ENCODE data around the gene ZNF565. TPM values are rescaled to one million over a fixed set of nuclear protein-coding genes. Genes with fewer than 3 reads are reported as not detected.

Gene ZNF565
- total RNA-seq, 1 experiment from 2014 or later: 4.9 TPM

Other genes starting within 250 kb of the ZNF565 start
- gene SDHAF1, start 219.5 kb downstream of the ZNF565 start, total RNA-seq (2021; ENCODE audit: unreplicated experiment): 19.0 TPM
- 1.1 TPM for gene SYNE4, start 205.9 kb downstream of the ZNF565 start, total RNA-seq (2021; ENCODE audit: unreplicated experiment)
- gene ALKBH6, start 200.5 kb downstream of the ZNF565 start, total RNA-seq (2021; ENCODE audit: unreplicated experiment): 44.8 TPM
- gene CLIP3, start 181.8 kb downstream of the ZNF565 start, total RNA-seq (2021; ENCODE audit: unreplicated experiment): 4.7 TPM
- gene THAP8, start 160.4 kb downstream of the ZNF565 start, total RNA-seq (2021; ENCODE audit: unreplicated experiment): 9.6 TPM
- gene WDR62, start 159.8 kb downstream of the ZNF565 start, total RNA-seq (2021; ENCODE audit: unreplicated experiment): 51.4 TPM
- 0.44 TPM for gene OVOL3, start 103.5 kb downstream of the ZNF565 start, total RNA-seq (2021; ENCODE audit: unreplicated experiment)
- 174 TPM for gene POLR2I, start 99.8 kb downstream of the ZNF565 start, total RNA-seq (2021; ENCODE audit: unreplicated experiment)
- 496 TPM for gene TBCB, start 99.2 kb downstream of the ZNF565 start, total RNA-seq (2021; ENCODE audit: unreplicated experiment)
- gene CAPNS1, start 74.6 kb downstream of the ZNF565 start, total RNA-seq (2021; ENCODE audit: unreplicated experiment): 1,158 TPM
- 0.33 TPM for gene COX7A1, start 62.2 kb downstream of the ZNF565 start, total RNA-seq (2021; ENCODE audit: unreplicated experiment)
- 121 TPM for gene ZNF146, start 441 bp upstream of the ZNF565 start, total RNA-seq (2021; ENCODE audit: unreplicated experiment)
- 3.3 TPM for gene ZFP14, start 164.5 kb upstream of the ZNF565 start, total RNA-seq (2021; ENCODE audit: unreplicated experiment)
- 8.7 TPM for gene ZFP82, start 204.0 kb upstream of the ZNF565 start, total RNA-seq (2021; ENCODE audit: unreplicated experiment)

Data from Panc1 (cell line).